ENCODE data around the gene PTGES2. TPM values are rescaled to one million over a fixed set of nuclear protein-coding genes. Genes with fewer than 3 reads are reported as not detected.
A peak's percentile ranks its signal among the peaks of the same experiment; 100 is the strongest.

Gene PTGES2
- total and polyA plus RNA-seq, 9 of the 15 experiments (the other 6 are each of a cell fraction or from before 2014, with no cell fraction given) = 2.4 to 196 (median 90.1) TPM

GRCh38 chr9:128127990-128128835 is 684 bp upstream of the PTGES2 start (continued):
- peak; percentile 13; the same call in 1 of the 2 replicates for TF ChIP-seq HDAC2 (IDR thresholded peaks at IDR 0.05)
- TF ChIP-seq PRPF4 (IDR thresholded peaks at IDR 0.05; ENCODE audit: insufficient read depth, low read depth, low read length, poor library complexity, severe bottlenecking) = peak; percentile 5
- no peak for TF ChIP-seq ZNF274 (IDR thresholded peaks at IDR 0.05; ENCODE audit: borderline replicate concordance, low read depth, low read length)
- no peak for TF ChIP-seq RBM39 (optimal IDR thresholded peaks at IDR 0.05; ENCODE audit: low read depth, low read length)
- TF ChIP-seq FOXM1 (IDR thresholded peaks at IDR 0.05; ENCODE audit: low read depth) = peak; percentile 81
- no peak for TF ChIP-seq FOXM1 (CRISPR knock-in tag; IDR thresholded peaks at IDR 0.05; ENCODE audit: low read depth)
- peak; percentile 39; the same call in 1 of the 2 replicates for TF ChIP-seq CTBP1 (IDR thresholded peaks at IDR 0.05; ENCODE audit: borderline replicate concordance)
- no peak for TF ChIP-seq DMBX1 (CRISPR knock-in tag; IDR thresholded peaks at IDR 0.05; ENCODE audit: borderline replicate concordance)
- no peak for TF ChIP-seq KLF6 (CRISPR knock-in tag; IDR thresholded peaks at IDR 0.05; ENCODE audit: borderline replicate concordance)
- TF ChIP-seq DEAF1 (CRISPR knock-in tag; IDR thresholded peaks at IDR 0.05) = no peak
- peak; percentile 74; the same call in 1 of the 2 replicates for TF ChIP-seq TFAP4 (CRISPR knock-in tag; IDR thresholded peaks at IDR 0.05; ENCODE audit: borderline replicate concordance)
- no peak for TF ChIP-seq MCM3 (IDR thresholded peaks at IDR 0.05)
- TF ChIP-seq DDX20 (tag; IDR thresholded peaks at IDR 0.05; ENCODE audit: low read depth) = no peak
- no peak for TF ChIP-seq PYGO2 (tag; IDR thresholded peaks at IDR 0.05)
- no peak for TF ChIP-seq ZNF184 (CRISPR knock-in tag; IDR thresholded peaks at IDR 0.05)
- peak; percentile 100 for TF ChIP-seq EGR1 (conservative IDR thresholded peaks at IDR 0.05)
- no peak for TF ChIP-seq BCLAF1 (IDR thresholded peaks at IDR 0.05; ENCODE audit: borderline replicate concordance in 1 of 2, control insufficient read depth in 1 of 2, low read depth in 2 of 2, low read length in 1 of 2)
- TF ChIP-seq NCOA1 (IDR thresholded peaks at IDR 0.05; ENCODE audit: low read depth) = 0 out of 2 replicates have a peak, but pooled peaks have one; percentile 19
- TF ChIP-seq HDAC3 (IDR thresholded peaks at IDR 0.05; ENCODE audit: borderline replicate concordance, partially characterized antibody) = no peak
- no peak for TF ChIP-seq ZBTB1 (CRISPR knock-in tag; IDR thresholded peaks at IDR 0.05; ENCODE audit: borderline replicate concordance, low read depth)
- no peak for TF ChIP-seq CHD1 (IDR thresholded peaks at IDR 0.05; ENCODE audit: low read length)
- TF ChIP-seq FOXP1 (CRISPR knock-in tag; IDR thresholded peaks at IDR 0.05) = peak; percentile 38
- no peak for TF ChIP-seq LEF1 (IDR thresholded peaks at IDR 0.05)
